ENCODE measurements around the gene CD209.

Gene CD209

GRCh38 chr19:7703332-7703731 lies 44.0 kb downstream of the CD209 start:
- no peak overlapping the region for H3K4me3 ChIP-seq (replicated peaks; ENCODE audit: low read depth, low read length)
- DNase-seq (ENCODE audit: low read depth): no peak

GRCh38 chr19:7701654-7702457 lies 45.5 kb downstream of the CD209 start, which contains the start of gene FCER2:
TSS of gene FCER2 (minus strand) at chr19:7702131. CDS start at chr19:7699760, 2,371 bp downstream.
- DNase-seq (ENCODE audit: low read depth): no peak
- TF ChIP-seq CTCF (IDR thresholded peaks at IDR 0.05; ENCODE audit: low read length, missing control alignments): no peak
- no peak within 1 kb of the TSS for H3K4me3 ChIP-seq (replicated peaks; ENCODE audit: low read depth, low read length)

More at GRCh38 chr19:7703332-7703731, 44.0 kb downstream of the CD209 start:
- TF ChIP-seq CTCF (IDR thresholded peaks at IDR 0.05; ENCODE audit: low read length, missing control alignments): no peak

- H3K4me3 ChIP-seq (replicated peaks; ENCODE audit: low read depth, low read length): no peak overlapping the region
- no peak for DNase-seq (ENCODE audit: low read depth)
- TF ChIP-seq CTCF (IDR thresholded peaks at IDR 0.05; ENCODE audit: low read length, missing control alignments): no peak
Observed at GRCh38 chr19:7701049-7701653, 46.2 kb downstream of the CD209 start.

- DNase-seq (ENCODE audit: low read depth): no peak
- TF ChIP-seq CTCF (IDR thresholded peaks at IDR 0.05; ENCODE audit: low read length, missing control alignments): no peak
- H3K4me3 ChIP-seq (replicated peaks; ENCODE audit: low read depth, low read length): no peak overlapping the region
Observed at GRCh38 chr19:7699417-7700401, 47.6 kb downstream of the CD209 start.

GRCh38 chr19:7699003-7699402 lies 48.3 kb downstream of the CD209 start:
- DNase-seq (ENCODE audit: low read depth): no peak
- no peak overlapping the region for H3K4me3 ChIP-seq (replicated peaks; ENCODE audit: low read depth, low read length)
- no peak for TF ChIP-seq CTCF (IDR thresholded peaks at IDR 0.05; ENCODE audit: low read length, missing control alignments)

- no peak for DNase-seq (ENCODE audit: low read depth)
- H3K4me3 ChIP-seq (replicated peaks; ENCODE audit: low read depth, low read length): no peak overlapping the region
- TF ChIP-seq CTCF (IDR thresholded peaks at IDR 0.05; ENCODE audit: low read length, missing control alignments): no peak
Observed at GRCh38 chr19:7698583-7698982, 48.8 kb downstream of the CD209 start.

All from fibroblast of pulmonary artery (primary cell).